ENCODE measurements around the gene SLC9A4.
A peak's percentile ranks its signal among the peaks of the same experiment; 100 is the strongest.

The SLC9A4 gene

DNA sequence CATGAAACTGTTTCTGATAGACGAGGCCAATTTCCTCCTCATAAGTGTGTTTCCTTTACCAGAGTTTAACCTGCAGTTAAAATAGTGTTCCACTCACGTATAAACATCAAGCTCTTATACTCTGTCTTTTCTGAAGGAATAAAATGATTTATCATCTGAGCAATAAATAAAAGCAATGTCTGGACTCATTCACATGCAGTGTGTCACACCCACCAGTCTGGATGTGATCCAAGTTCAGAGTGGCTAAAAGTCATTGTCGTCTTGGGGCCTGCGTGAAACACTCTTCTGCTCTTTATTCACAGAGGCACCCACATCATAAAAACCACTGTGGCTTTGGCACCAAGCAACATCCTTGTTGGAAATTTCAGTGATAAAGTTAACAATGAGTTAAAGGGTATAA, 19.5 kb upstream of the SLC9A4 start:
- no peak for DNase-seq

GRCh38 chr2:102455061-102455670, 17.9 kb upstream of the SLC9A4 start:
- DNase-seq: no peak

GRCh38 chr2:102460467-102460866, 12.6 kb upstream of the SLC9A4 start:
- no peak for DNase-seq

DNA sequence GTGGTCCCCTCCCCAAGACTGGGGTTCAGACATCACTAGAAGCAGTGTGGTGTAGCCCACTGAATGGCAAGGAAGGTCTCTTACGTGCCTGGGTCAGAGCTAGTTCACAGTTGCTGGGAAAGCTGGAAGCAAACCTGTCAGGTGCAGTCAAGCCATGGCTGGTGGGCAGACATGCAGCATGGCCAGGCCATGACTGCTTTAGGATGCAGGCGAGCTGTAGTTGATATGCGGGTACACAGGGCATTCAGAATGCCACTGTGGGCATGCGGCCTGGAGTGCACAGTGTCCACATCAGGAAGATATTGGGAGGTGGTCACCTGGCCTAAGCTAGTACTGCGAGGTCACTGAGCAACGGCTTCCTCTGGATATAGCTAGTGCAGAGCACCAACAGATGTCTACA, 11.8 kb upstream of the SLC9A4 start:
- no peak for DNase-seq

- no peak for DNase-seq
Observed at GRCh38 chr2:102463160-102463559, 9.9 kb upstream of the SLC9A4 start.

DNA sequence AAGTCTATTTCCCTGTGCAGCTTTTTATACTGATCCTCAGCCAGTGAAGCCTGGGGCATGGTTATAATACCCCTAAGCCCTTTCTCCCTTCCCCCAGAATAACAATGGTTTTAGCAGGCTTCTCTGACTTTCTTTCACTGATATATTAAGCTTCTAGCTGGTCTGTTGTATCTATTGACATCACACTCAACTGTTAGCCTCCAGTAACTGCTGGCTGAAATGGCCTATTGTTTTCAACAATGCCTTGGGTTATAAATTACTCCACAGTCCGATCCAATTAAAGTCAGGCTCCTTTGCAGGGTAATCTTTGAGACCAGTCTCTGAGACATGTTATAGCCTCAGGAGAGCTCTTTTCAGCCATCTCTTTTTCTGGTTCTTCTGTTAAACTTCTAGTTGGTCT, 2.9 kb upstream of the SLC9A4 start:
- DNase-seq: no peak

- DNase-seq: no peak
Observed at GRCh38 chr2:102473631-102474030, 605 bp downstream of the SLC9A4 start.

DNA sequence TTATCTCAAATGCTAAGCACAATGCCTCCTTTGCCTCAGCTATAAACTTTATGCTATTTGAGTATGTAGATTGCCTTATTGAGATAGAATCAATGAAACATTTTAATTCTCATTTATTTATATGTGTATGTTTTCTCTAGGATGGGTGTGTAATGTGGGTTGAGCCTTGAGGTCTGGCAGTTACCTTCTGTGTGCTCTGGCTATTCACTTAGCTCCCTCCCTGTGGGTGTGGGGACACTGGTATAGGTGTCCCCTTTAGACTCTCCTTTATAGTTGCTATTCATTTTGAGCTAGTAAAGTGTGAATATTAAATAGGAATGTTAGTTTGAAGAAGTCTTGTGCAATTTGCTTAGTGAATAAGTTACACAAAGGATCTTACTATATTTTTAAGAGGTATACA, 1.8 kb downstream of the SLC9A4 start:
- DNase-seq: no peak

- DNase-seq: no peak
Observed at GRCh38 chr2:102478686-102479470, 5.9 kb downstream of the SLC9A4 start.

DNA sequence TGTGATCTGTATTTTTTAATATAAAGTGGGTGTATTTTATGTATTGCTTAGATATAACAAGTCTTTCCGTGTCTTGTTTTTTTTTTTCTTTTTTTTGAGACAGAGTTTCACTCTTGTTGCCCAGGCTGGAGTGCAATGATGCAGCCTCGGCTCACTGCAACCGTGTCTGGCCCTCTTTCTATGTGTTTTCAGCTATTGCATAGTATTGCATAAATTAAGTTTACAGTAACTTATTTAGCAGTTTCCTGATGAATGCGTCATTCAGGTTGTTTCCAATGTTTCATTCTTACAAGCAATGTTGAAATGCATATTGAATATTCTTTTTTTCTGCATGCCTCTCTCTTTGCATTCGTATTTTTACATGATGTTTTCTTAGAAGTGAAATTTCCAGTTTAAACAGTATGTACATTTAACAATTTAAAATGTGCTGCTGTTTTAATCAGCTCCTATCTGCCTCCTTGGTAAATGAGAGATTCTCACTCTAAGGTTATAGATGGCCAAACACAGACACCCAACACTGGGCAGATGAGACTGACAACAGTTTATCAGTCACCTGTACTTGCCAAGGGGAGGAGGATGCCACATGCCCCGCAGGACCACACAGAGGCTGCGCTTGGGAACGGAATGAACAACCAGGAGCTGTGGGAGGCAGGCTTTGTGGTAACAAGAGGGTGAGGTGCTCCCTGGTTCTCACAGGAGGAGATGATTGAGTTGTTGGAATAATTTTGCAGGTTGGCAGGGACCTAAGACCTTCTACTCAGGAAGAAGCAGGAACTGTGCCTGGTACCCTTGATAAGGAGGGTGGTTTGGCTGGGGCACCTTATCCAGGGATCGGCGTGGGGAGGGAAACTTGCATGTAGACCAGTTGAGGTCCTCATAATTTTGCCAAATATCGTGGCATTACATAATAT, 7.5 kb downstream of the SLC9A4 start:
- no peak for DNase-seq

- DNase-seq: no peak
Observed at GRCh38 chr2:102481931-102482330, 8.9 kb downstream of the SLC9A4 start.

DNA sequence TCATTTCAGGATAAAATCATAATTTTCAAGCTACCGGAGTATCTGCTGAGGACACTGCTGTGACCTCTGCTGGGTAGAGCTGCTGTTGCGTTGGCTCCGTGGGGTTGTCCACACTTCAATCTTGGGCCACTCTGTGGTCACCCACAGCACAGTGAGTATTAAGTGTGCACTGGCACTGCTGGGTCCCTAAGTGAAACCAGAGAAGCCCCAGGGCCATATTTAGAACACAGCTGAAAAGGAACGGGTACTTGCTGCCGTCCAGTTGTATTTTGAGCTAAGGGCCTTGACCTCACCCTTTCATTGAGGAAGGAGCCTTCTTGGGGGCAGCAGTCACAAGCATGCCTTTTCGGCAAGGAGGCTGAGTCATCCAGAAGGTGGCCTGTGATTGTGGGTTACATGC, 10.1 kb downstream of the SLC9A4 start:
- no peak for DNase-seq

- no peak for DNase-seq
Observed at GRCh38 chr2:102484310-102485061, 11.5 kb downstream of the SLC9A4 start.

DNA sequence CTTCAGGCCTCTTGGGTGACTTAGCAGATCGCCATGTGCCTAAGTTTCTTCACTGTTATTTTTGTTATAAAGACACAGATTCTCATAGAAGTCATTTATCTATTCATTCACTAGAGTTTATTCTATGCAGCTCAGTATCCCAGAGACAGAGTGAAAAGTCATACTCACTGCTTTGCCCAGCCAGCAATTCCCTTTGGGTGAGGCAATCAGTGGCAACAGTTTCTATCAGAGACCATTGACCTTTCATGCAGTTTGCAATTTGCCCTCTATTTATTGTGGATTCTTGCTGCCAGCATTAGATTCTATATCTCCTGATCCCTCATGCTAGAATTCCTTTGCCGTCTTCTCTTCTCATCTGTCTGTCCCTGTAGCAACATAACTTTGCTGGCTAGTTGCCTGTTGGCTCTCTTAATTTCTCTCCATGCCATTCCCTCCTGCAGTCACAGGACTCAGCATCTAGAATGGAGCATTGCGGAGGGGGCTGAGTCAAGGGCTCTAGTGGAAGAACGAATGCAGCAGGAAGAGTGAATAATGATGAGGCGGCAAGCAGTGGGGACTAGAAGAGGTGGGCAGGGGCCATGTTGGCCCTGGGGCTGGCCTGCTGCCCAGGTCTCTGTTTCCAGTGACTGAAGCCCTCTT, 12.2 kb downstream of the SLC9A4 start:
- DNase-seq: peak; percentile 26

- DNase-seq: peak; percentile 19
Observed at GRCh38 chr2:102486941-102487702, 14.1 kb downstream of the SLC9A4 start.

DNA sequence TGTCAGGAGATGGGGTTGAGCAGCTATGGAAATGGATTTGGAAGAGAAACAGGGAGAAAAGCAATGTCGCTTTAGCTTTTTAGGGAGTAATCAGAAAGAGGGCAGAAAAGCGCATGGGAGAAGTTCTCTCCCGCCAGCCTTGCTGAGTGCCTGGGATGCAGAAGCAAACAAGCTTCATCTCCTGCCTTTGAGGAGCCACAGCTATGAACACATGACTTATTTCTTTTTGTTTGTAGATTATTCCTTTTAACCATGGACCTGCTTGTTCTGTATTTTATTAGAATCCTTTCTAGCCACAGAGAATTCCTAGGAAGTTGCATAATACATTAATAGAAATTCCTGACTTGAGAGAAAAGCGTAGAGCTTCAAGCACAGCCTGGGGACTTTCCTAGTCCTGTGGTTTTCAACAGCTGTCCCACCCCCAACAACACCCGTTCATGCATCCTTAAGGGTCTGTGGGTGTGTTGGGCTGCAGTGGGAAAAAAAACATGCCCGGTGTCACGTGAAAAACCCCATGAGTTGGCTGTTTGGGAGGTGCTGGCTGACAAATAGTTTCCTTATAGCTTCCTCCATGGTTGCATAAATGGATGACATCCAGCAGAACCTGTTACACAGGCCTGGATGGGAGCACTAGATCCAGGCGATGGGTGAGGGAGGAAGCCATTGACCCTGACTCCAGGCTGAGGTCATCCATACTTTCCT, 14.9 kb downstream of the SLC9A4 start:
- peak; percentile 94 for DNase-seq

DNA sequence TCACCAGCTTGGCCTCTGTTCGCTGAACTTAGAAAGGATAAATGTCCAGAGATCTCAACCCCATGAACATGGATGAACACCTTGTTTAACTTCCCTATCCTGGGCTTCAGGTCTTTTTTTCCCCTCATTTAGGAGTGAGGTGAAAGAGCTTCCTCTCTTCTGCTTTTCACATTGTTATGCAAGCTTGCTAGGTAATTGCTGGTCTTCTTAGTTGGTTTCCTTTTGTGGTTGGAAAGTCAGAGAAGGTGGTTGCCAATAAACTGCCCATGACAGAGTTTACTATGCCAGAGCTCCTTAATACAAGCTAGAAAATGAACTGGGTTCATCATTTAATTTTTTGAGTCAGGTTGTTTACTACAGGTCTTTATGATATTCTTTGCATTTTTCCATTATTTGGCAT, 16.6 kb downstream of the SLC9A4 start:
- DNase-seq: no peak

- DNase-seq: no peak
Observed at GRCh38 chr2:102492006-102492405, 19.0 kb downstream of the SLC9A4 start.

DNA sequence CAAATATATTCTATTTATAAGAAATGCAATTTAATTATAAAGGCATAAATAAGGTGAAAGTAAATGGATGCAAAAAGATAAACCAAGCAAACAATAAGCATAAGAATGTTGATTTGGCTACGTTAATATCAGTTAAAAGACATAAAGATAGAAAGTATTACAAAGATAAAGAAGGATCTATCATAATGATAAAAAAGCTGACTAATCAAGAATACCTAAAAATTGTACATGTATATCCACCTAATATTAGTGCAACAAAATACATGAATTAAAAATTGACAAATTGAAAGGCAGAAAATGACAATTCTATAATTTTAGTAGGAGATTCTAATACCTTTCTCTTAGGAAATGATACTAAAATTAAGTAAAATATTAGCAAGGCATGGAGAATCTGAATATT, 21.5 kb downstream of the SLC9A4 start:
- no peak for DNase-seq

GRCh38 chr2:102498414-102498813, 25.4 kb downstream of the SLC9A4 start:
- DNase-seq: no peak

- no peak for DNase-seq
Observed at GRCh38 chr2:102499558-102499957, 26.5 kb downstream of the SLC9A4 start.

All from fibroblast of upper back skin (primary cell).